DMS79 (cell line): Measurements from ENCODE around the gene TRIM62.
"Not testable (repeated sequence)": the region's sequence is repeated elsewhere in the genome, so short reads cannot be mapped to it uniquely, and the experiment has no call there.

Source experiments
- DNase-seq: peaks from one replicate; lab custom pipeline; 2025; lab: John Stamatoyannopoulos, UW

The TRIM62 gene

DNA sequence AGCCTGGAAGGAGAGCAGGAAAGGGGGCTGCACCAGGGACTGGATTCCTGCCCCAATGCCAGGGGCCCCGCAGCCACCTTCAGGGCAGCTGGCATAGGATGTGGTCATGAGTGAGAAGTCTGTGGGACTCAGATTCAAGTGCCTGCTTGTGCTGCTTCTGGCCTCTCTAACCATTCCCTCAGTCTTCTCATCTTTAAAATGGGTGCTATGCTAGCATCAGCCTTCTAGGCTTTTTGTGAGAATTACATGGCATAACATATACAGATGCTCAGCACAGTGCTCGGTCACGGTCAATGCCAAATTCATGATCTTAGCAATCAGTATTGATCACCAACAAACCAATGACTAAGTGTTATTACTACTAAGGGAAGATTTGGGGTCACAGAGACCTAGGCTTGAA is 23.5 kb downstream of the TRIM62 start:
- DNase-seq: no peak

DNA sequence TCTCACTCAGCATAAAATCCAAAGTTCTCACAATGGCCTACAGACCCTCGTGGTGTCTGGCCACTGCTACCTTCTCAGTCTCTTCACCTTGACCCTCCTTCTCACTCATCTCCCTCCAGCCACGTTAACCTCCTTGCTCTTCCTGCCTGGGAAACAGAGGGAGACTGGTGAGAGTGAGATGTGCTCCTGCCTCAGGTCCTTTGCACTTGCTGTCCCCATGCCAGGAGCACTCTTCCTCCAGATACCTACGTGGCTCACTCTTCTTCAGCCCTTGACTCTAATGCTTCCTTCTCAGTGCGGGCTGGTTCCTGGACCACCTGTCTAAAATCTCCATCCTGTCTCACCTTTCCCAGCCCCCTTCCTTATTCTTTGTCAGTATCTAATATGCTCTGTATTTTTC is 24.7 kb downstream of the TRIM62 start:
- DNase-seq: no peak

DNA sequence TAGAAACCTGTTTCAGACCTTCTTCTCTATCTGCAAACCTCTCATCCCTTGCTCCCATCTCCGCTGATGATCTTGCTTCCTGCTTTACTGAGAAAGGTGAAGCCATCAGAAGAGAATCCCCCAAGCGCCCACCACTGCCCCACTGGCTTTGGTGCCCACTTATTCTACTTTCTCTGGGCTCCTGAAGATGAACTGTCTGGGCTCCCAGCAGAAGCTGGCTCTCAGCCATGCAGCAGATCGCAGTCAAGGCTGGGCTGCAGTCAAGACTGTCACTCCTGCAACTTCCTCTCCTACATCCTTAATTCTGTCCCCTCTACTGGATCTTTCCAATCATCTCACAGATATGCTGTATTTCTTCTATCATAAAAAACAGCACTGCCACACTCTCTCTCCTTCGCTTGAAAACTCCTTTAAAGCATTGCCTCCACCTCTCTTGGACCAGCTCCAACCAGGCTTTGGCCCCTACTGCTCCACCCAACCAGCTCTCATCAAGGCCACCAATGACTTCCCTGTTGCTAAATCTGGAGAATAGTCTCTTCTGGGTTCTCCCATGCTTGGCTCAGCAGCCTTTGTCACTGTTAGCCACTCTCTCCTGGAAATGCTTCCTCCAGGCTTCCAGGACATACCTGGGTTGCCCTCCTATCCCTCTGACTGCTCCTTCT is 25.8 kb downstream of the TRIM62 start:
- DNase-seq: no peak

DNA sequence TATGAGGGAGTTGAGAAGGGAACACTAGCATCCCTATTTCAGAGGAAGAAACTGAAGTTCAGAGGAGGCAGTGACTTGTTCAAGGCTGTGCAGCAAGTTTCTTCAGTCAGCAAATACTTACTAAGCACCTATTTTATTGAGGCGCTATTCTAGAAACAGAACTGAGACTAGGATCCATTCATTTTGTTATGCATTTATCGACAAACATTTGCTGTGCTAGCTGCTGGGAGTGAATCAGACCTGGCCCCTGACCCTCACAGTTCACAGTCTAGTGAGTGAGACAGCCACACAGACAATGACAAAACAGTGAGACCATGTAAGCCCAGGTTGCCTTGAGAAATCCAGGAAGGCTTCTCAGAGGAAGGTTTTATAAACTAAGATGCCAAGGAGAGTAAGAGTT is 28.2 kb downstream of the TRIM62 start:
- DNase-seq: no peak

DNA sequence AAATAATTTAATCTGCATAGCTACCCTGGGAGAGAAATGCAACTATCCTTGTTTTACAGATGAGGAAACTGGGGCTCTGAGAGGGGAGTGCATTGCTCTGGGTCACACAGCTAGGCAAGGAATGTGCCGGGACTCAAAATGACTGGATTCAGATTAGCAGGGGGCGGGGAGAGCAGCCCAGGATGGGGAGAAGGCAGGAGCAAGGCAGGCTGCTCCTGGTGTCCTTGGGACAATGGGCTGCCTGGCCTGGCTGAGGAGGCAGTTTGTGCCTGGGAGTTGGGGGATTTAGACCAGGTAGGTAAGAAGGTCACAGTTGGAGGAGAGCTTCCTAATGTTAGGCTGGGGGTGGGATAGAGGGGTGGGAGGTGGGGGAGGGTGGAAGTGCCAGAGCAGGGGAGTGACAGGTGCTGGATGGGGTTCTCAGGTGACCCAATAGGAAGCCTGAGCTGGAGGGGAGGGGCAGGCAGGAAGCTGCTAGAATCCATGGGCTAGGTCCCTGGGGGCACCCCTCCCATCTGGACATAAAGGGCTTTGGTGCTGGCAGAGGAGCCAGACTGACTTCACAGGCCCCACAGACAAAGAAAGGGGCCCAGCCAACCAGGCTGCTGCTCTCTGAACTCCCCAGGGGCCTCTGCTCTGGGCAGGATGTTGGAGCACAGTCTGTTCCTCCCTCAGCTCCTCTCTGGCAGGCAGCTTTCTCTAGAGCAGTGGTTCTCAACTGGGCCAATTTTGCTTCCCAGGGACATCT is 29.0 kb downstream of the TRIM62 start:
- DNase-seq: peak; percentile 15

DNA sequence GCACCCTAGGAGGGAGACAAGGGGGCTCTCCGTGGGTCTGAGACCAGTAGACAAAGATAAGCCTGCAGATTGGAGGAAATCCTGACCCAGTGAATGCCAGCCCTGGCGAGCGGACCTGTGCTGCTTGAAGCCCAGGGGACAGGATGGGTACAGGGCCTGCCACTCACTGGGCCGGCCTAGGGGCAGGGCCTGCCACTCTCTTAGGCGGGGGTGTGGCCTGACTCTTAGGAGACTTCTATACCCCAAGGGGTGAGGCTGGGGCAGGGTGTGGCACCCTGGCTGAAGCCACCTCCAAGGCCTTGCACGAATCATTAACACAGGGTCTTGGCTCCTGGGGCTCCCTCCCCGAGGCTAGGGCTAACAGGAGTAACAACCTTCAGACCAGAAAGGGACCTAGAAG is 30.7 kb downstream of the TRIM62 start:
- DNase-seq: no peak

DNA sequence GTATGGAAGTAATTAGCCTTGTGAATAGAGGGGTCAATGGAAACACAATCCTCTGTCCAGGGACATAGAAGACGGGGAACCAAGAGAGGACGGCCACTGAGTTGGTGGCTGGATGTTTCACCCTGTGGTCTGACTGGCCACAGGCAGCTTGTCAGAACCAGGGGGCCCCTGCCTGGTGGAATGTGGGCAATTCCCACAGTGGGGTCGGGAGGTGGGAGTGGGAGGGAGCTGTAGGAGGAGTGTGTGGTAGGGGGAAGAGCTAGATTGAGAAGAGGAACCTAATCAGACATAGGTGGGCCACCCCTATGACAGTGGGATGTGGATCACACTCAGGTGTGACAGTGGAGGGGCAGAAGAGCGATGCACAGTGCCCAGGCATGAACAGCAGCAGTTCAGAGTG is 31.3 kb downstream of the TRIM62 start:
- no peak for DNase-seq

DNA sequence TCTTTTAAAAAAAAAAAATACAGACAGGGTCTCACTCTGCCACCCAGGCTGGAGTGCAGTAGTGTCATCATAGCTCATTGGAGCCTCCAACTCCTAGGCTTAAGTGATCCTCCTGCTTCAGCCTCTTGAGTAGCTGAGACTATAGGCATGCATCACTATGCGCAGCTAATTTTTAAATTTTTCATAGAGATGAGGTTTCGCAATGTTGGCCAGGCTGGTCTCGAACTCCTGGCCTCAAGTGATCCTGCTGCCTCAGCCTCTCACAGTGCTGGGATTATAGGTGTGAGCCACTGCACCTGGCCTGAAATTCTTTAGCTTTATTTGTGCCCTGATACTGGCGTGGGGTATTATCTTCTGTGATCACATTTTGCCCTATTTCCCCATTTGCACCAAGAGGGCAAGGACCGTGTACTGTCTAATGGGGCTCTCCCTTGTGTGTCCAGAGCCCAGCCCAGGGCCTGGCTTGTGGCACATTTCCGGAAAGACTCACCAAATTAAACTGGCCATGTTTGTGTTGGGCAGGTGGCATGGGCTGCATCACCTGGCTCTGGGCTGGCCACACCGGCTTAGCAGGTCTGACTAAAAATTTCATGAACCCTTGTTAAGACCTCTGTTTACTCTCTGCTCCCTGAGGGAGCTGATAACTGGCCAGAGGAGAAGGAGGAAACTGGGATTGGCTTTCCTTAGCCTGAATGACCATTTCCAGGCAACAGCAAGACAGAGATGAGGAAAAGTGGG is 32.2 kb downstream of the TRIM62 start:
- no peak for DNase-seq

DNA sequence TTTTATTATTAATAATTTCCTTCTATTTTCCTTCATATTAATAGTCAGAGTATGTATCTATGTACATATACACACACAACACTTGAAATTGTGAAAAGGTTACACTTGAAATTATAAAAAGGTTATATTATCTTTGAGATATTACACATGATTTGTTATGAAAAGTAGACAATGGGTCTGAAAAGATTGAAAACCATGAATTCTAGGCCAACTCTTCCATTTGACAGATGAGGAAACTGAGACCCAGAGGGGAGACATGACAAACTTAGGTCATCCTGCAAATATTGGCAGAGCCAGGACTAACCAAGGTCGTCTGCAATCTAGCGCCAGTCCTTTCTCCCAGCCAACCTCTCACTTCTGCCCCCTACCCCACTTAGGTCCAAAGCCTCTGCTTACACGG is 33.2 kb downstream of the TRIM62 start:
- no peak for DNase-seq

DNA sequence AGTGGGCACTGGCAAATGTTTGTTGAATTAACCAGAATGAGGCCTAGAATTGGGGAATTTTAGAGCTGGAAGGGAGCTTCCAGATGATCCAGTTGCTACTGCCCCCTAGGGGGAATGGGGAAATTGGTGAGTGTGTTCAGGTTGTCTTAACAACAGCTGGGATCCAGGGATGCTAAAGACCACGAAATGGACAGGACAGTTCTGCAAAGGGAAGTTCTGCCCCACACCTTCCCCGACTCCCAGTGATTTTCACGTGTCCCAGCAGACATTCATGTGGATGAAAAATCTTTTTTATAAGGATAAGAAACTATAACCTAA is 33.9 kb downstream of the TRIM62 start:
- DNase-seq: no peak

DNA sequence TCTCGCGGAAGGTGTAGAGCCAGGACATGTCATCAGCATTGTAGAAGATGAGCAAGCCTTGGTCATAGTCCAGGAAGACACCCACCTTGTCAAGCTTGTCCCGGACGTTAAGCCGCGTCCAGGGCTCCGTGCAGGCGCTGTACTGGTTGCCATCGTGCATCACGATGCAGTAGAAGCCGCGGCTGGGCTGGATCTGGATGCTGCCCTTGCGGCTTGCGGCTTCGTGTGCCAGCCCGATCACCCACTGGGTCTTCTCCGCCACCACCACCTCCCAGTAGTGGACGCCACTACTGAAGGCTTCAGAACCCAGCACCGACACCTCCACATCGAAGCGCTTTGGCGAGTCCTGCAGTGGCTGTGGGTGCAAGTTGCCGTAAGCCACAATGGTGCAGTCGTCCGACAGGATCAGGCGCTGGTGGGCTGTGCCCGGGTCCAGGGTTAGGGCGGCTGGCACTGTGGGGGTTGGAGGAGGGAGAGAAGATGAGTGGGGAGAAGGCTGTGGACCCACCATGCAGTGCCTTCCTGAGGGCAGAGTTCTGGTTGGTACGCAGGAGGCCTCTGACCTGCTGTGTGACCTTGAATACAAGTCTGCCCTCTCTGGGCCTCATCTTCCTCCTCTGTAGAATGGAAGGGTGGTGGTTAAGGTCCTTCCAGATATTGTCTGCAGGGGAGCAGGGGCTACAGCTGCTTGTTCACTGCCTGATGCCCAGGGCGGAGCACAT is 34.4 kb downstream of the TRIM62 start:
- no peak for DNase-seq

DNA sequence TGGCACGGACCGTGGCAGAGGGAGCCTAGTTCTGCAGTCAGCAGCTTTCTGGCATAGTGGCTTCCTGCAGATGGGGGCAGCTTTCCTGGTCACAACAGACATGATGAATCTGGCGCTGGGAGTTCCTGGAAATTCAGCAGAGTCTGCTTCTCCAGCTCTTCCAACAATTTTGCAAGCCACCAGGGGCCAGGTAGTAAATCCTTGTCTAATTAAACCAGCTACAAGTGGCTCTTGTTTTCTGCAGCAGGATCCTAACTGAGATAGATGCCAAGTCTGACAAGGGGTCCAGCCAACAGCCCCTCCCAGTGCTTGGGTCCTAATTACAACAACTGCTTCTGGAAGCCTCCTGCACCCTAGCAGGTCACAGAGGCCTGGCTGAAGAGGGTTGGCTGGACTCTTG is 35.8 kb downstream of the TRIM62 start:
- no peak for DNase-seq

DNA sequence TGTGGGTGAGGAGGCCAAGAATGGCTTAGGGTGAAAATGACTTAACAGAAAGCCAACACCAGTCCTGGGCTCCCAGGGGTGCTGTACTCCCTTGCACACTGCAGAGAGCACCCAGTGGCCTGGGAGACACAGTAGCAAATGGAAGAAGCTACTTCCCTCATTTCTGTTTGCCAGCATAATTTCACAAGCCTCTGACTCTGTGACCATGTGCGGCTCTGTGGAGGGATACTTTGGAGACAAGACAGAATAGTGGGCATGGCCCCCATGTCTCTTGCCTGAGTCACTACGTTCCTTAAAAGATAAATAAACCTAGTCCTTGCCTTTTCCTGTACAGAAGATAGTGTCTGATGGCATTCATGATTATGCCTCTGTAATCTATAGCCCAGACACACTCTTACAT is 38.1 kb downstream of the TRIM62 start:
- no peak for DNase-seq

DNA sequence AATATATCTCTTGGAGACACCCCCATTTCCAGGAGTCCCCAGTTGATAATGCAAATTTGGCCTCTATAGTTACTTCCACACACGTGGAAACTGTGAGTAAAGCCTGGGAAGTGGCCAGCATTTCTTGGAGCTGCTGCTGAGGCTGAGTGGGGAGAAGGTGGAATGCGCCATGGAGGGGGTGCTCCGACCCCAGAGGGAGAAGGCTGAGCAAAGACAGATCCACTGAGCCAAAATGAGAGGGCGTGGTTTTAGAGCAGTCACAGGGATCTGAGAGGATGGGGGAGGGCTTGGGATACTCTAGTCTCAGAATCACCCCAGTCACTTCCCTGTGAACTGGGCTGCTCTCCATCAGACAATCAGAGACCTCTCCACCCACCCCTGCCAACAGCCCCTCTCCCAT is 38.7 kb downstream of the TRIM62 start:
- no peak for DNase-seq

DNA sequence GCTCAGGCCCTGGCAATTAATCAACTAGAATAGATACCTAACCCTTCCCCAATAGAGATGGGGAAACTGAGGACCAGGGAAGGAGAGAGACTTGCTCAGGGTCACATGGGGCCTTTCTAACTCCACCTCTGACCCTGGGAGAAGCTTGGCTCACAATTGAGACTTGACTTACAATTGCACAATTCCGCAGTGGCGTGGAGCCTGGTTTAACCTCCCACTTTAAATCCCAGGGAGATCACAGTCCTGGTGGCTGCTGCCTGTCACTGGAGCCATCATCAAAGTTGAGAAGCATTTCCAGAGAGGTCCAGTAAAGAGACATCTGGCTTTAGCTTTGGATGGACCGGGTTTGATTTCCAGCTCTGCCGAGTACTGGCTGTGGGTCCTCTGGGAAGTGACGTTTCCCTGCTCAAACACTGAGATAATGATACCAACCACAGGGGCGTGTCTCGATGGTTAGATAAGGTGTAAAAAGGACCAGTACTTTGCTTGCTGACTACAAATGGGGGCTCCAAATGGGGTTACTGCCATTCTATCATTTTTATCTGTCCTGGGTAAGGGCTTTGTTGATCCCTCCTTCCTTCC is 39.3 kb downstream of the TRIM62 start:
- no peak for DNase-seq

DNA sequence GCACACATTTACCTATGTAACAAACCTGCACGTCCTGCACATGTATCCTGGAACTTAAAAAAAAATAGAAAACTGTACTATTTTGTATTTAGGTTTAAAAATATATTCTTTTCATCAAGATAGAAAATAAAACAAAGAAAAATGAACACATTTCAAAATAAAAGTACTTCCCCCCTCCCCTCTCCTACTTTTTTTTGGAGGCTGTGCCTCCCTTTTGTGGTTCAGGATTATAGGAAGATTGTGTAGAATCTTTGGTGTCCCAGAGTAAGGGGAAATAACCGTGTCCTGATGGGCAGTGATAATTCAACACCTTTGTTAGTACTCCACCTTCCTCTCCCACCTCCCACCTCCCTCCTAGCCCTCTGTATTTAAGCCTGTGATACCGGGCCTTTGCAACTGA is 40.1 kb downstream of the TRIM62 start:
- no peak for DNase-seq

DNA sequence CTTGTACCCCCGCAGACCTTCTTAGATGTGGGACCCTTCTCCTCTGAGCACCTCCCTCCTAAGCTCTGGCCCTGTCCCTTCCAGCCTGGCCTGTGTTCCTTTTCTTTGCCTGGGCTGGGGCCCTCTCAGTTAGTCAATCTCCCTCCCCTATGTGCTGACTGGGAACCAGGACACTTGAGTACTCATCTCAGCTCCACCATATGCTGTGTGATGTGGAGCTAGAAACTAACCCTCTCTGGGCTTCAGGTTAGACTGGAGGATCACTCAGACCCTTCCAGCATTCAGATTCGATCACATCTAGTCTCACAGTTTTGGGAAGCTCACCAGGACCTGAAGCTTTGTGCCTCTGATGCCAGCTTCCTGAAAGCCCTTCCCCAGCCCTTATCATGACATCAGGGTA is 40.6 kb downstream of the TRIM62 start:
- no peak for DNase-seq

DNA sequence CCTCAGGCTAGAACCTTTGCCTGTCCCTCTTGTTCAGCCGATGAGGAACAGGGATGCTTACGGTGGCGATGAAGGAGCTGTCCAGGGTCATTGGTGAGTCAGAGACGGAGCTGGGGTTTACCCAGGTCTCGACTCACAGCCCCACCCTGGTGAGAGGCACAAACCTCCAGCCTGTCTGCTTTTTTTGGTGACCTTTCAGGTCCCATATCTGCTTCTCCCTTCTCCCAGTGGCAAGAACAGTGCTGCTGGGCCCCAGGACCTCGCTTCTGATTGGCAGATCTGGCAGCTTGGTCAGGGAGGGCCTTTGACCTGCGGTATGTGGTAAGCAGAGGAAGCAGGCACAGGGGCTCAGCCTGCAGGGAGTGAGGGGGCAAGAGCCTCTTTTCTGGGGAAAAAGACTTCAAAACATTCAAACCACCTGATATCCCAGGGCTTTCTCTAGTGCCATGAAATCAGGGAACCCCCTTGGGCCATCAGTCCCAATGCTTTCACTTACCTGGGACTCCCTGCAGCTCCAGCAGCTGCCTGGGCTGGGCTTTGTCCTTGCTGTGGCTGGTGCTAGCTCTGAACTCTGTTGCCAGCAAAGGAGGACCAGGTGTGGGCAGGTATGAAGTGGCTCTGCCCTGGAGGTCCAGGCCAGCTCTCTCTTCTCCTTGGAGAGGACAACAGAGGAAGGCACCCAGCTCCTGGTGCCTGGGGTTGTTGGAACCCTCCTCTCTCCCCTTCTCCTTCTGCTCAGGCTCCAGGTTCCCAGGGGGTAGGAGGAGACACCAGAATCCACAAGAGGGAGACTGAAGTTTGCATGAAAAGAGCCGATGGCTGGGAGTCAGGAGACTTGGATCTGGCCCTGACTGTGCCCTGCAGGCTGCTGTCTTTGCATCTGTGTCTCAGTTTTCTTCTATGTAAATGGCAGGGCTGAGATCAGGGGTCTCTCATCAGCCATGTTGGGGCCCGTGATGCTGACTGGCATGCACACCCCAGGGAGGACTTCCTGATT is 41.4 kb downstream of the TRIM62 start:
- DNase-seq: no peak

DNA sequence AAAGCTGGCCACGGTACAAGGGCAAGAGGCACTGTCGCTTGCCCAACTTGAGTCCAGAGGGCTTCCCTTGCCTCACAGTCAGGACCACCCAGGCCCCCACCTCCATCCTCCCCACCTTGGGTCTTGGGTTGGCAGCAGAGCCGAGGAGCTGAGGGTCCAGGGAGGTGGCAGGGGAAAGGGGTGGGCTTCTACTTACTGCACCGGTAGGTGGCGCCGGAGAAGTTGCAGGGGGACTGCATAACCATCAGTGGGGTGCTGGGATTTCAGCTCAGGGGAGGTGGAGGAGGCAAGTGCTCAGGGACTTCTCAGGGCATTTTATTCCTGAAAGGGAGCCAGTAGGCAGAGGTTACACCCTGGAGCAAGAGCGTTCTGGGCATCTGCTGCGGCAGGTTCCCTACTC is 44.0 kb downstream of the TRIM62 start:
- DNase-seq: no peak

DNA sequence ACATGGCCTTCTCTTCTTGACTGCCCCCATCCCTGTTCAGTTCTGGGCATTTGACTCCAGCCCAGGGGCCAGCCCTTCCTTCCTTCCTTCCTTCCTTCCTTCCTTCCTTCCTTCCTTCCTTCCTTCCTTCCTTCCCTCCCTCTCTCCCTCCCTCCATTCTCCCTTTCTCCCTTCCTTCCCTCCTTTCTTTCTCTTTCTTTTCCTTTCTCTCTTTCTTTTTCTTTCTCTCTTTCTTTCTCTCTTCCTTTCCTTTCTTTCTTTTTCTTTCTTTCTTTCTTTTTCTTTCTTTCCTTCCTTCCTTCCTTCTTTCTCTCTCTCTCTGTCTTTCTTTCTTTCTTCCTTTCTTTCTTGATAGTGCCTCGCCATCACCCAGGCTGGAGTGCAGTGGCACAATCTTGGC is 45.8 kb downstream of the TRIM62 start:
- not testable (repeated sequence) for DNase-seq

DNA sequence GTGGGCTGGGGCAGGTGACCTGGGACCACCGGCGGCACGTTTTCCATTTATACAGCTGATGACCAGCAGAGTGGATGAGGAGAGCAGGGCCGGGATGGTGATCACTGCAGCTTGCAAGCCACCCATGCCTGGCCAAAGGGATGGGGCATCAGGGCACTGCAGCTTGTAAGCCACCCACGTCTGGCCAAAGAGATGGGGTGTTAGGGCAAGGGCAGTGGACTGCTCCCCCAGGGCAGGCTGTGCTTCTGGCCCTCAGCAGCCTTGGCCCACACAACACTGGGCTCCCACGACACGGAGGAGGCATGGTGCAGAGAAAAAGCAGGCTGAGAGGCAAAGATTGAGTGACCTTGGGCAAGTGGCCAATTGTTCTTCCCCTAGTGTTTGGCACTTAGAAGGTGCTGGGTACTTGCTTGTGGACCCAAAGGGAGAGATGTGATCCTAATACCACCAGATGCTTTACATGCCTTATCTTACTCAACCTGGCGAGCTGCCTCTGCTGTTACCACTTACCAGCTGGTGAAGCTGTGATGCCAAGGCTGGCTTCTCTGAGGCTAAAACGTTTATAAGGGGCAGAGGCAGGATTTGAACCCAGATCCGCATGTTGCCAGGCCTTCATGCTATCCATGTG is 48.3 kb downstream of the TRIM62 start:
- DNase-seq: no peak
